ENCODE results near the gene ATP6V1B1.

GRCh38 chr2:70981421-70981820 is 45.7 kb downstream of the ATP6V1B1 start:
- no peak for TF ChIP-seq CTCF (IDR thresholded peaks at IDR 0.05; ENCODE audit: low read depth, low read length)
- no peak for TF ChIP-seq POLR2A (IDR thresholded peaks at IDR 0.05; ENCODE audit: extremely low read depth, insufficient read length)

All from NB4 (cell line).